SU-DHL-6 (cell line): ENCODE results near the gene FBXL13.

ENCODE experiments used
- CTCF ChIP-seq: fragments of 200-600 bp; sonication (generic); IDR thresholded peaks from one replicate; pipeline ENCODE4 v1.5.1; 2017; ENCODE audit warnings: antibody characterized with exemption, mild to moderate bottlenecking, low read length, moderate library complexity; ENCODE audit not compliant: insufficient read depth, poor library complexity, severe bottlenecking
- EZH2phosphoT487 ChIP-seq: fragments of 200-600 bp; sonication (generic), shearing (Covaris generic); conservative IDR thresholded peaks from 2 replicates; pipeline ENCODE4 v1.6.1; 2018; ENCODE audit warnings: mild to moderate bottlenecking, antibody characterized with exemption, low read length, moderate library complexity, mixed read lengths

- no peak for TF ChIP-seq CTCF
- TF ChIP-seq EZH2phosphoT487: no peak
Measured at GRCh38 chr7:103068414-103069403, 5.9 kb downstream of the FBXL13 start.
